ENCODE results near the gene ASCL5. TPM values are rescaled to one million over a fixed set of nuclear protein-coding genes. Genes with fewer than 3 reads are reported as not detected.

Gene ASCL5
- total and polyA plus RNA-seq, 9 of the 15 experiments (the other 6 are each of a cell fraction or from before 2014, with no cell fraction given): 0.09 TPM; not detected in 8

DNA sequence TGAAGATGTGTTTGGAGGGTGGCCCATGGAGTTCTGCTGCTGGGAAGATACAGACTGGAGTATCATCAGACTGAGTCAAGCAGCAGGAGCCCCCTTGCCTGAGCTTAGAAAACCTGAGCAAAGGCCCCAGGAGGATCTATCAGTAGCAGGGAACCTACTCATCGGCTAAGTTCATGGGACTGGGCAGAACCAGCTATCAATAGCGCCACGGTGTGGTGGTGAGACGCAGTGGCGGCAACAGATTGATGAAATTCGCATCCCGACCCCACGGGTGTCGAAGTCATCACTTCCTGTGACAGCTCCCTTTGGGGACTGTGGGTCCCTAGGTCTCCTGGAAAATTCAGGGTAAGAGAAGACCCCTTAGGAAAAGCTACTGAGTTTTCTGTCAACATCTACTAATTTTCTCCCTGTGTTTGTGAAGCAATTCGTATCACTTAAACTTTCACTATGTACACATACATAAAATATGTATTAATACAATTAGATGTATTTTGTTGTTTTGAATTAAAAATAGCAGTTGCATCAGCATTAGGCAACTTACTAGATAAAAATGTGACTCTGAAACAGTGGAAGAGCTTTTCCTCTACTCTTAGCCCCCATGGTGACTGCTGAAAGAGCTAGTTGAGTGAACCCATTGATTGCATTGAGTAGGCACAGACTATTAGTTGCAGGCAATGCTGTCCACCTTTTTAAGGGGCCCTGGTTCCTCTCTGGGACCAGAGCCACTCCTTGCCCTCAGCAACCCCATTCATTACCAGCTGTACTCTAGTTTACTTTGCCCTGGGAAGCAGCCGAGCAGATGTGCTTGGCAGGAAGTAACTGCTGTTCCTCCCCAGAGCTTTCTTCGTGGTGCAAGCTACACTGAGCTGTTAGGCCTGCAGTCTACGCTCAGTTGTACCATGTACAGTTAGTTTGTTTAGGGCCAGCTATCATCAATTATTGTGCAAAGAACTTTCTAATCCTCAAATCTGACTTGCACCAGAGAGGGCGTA is 7.5 kb downstream of the ASCL5 start:
- no peaks in the 10 kb centered on the region for H3K9me1 ChIP-seq (ENCODE audit: control insufficient read depth, insufficient read depth, low read length)
- H3K79me2 ChIP-seq (ENCODE audit: control insufficient read depth, insufficient read depth, low read length): no peaks in the 10 kb centered on the region
- no peaks in the 10 kb centered on the region for H3K36me3 ChIP-seq (ENCODE audit: control insufficient read depth, insufficient read depth, low read length)
- no peak overlapping the region for H3K27ac ChIP-seq (ENCODE audit: extremely low read depth, low read depth, low read length)
- H3K9ac ChIP-seq (ENCODE audit: insufficient read depth in 1 of 2, low read depth in 2 of 2, low read length in 2 of 2): no peak overlapping the region
- H3K4me2 ChIP-seq (ENCODE audit: insufficient read depth, low read length): no peak overlapping the region
- CTCF ChIA-PET (ENCODE audit: low intra/inter-chr PET ratio): interaction anchor here (1.1 to 1.9 kb wide), 4 partner anchors 34 to 561 kb away, joined by 3 to 8 read pairs (median 5); no protein-coding TSS in a partner anchor
- DNase-seq (ENCODE audit: extremely low read depth in 1 of 4, low spot score in 3 of 4) (peak; percentile 72 to 81 (median 80)), FAIRE-seq (peak; percentile 88), ATAC-seq (peak; percentile 92)
- H3K9me3 ChIP-seq (replicated peaks; ENCODE audit: control insufficient read depth, insufficient read depth, low read depth, low read length): no peaks in the 10 kb centered on the region
- intact Hi-C loops (cut with micrococcal nuclease) (loop anchor here (2.0 to 10.0 kb wide), 2 partner anchors 75 to 147 kb away; no protein-coding TSS in a partner anchor), in situ Hi-C loops (cut with MboI) (no loop called here)
- H4K20me1 ChIP-seq (replicated peaks; ENCODE audit: control insufficient read depth, insufficient read depth, low read length): peaks cover 9% of the 10 kb centered on the region
- peaks cover 0 to 1% of the 10 kb centered on the region in 2 experiments; a peak in 2 of 5 replicates for H3K4me1 ChIP-seq (replicated peaks in 1 of 2; ENCODE audit: control insufficient read depth in 2 of 2, insufficient read depth in 2 of 2, low read length in 2 of 2)
- POLR2A ChIA-PET: interaction anchor here (0.5 to 1.1 kb wide), 6 partner anchors 22 to 183 kb away, joined by 3 to 4 read pairs (median 3); no protein-coding TSS in a partner anchor
- BruUV-seq (replicated peaks): no TSS peak
- H3K27me3 ChIP-seq (ENCODE audit: control insufficient read depth in 2 of 2, insufficient read depth in 2 of 2, low read length in 2 of 2): peaks cover 48 to 71% of the 10 kb centered on the region in 2 experiments
- H2AFZ ChIP-seq (ENCODE audit: low read depth, low read length): no peak overlapping the region
- no peak overlapping the region for H3K4me3 ChIP-seq
- 2% methylated on average over 14 of the region's 14 CpGs for WGBS (ENCODE audit: insufficient coverage, low coverage, missing lambda C conversion rate)
- TF ChIP-seq TRIM24 (IDR thresholded peaks at IDR 0.05) (no peak), RAD21 (CRISPR knock-in tag; conservative IDR thresholded peaks at IDR 0.05 in 1 of 2, IDR thresholded peaks at IDR 0.05 in 1 of 2) (peak; percentile 48 to 77), CEBPG (CRISPR knock-in tag; IDR thresholded peaks at IDR 0.05) (no peak), CEBPG (tag; conservative IDR thresholded peaks at IDR 0.05 in 1 of 2, IDR thresholded peaks at IDR 0.05 in 1 of 2) (peak in 1 of 2 experiments; percentile 43; a peak in 1 of 4 replicates), EWSR1 (IDR thresholded peaks at IDR 0.05; ENCODE audit: borderline replicate concordance, low read depth, partially characterized antibody) (no peak)
- TF ChIP-seq, protein P1, sequence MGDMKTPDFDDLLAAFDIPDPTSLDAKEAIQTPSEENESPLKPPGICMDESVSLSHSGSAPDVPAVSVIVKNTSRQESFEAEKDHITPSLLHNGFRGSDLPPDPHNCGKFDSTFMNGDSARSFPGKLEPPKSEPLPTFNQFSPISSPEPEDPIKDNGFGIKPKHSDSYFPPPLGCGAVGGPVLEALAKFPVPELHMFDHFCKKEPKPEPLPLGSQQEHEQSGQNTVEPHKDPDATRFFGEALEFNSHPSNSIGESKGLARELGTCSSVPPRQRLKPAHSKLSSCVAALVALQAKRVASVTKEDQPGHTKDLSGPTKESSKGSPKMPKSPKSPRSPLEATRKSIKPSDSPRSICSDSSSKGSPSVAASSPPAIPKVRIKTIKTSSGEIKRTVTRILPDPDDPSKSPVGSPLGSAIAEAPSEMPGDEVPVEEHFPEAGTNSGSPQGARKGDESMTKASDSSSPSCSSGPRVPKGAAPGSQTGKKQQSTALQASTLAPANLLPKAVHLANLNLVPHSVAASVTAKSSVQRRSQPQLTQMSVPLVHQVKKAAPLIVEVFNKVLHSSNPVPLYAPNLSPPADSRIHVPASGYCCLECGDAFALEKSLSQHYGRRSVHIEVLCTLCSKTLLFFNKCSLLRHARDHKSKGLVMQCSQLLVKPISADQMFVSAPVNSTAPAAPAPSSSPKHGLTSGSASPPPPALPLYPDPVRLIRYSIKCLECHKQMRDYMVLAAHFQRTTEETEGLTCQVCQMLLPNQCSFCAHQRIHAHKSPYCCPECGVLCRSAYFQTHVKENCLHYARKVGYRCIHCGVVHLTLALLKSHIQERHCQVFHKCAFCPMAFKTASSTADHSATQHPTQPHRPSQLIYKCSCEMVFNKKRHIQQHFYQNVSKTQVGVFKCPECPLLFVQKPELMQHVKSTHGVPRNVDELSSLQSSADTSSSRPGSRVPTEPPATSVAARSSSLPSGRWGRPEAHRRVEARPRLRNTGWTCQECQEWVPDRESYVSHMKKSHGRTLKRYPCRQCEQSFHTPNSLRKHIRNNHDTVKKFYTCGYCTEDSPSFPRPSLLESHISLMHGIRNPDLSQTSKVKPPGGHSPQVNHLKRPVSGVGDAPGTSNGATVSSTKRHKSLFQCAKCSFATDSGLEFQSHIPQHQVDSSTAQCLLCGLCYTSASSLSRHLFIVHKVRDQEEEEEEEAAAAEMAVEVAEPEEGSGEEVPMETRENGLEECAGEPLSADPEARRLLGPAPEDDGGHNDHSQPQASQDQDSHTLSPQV (IDR thresholded peaks at IDR 0.05): no peak
- TF ChIP-seq, protein P2, sequence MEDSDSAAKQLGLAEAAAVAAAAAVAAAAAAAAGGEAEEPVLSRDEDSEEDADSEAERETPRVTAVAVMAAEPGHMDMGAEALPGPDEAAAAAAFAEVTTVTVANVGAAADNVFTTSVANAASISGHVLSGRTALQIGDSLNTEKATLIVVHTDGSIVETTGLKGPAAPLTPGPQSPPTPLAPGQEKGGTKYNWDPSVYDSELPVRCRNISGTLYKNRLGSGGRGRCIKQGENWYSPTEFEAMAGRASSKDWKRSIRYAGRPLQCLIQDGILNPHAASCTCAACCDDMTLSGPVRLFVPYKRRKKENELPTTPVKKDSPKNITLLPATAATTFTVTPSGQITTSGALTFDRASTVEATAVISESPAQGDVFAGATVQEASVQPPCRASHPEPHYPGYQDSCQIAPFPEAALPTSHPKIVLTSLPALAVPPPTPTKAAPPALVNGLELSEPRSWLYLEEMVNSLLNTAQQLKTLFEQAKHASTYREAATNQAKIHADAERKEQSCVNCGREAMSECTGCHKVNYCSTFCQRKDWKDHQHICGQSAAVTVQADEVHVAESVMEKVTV (CRISPR knock-in tag; IDR thresholded peaks at IDR 0.05): 0 out of 2 replicates have a peak, but pooled peaks have one; percentile 28

Data from K562 (cell line).